PC-3 (cell line): Measurements from ENCODE around the gene ENG. TPM values are rescaled to one million over a fixed set of nuclear protein-coding genes. Genes with fewer than 3 reads are reported as not detected.

ENCODE experiments used
- ATAC-seq: fragments of 200-7000 bp; cut with Tn5 transposase; 2 replicates; pipeline ENCODE4 v1.9.1; 2020; ENCODE audit warnings: mild to moderate bottlenecking, moderate library complexity
- Bru-seq: library from RNA; stranded (reverse); fragments of 400-500 nt; gene quantifications from one replicate; lab custom pipeline; 2021; lab: Mats Ljungman, UMichigan
- BruChase-seq, 2 experiments: library from RNA; stranded (reverse); fragments of 400-500 nt; gene quantifications; one replicate each; lab custom pipeline; 2021; lab: Mats Ljungman, UMichigan
- BruUV-seq: library from RNA; stranded (reverse); fragments of 400-500 nt; replicated peaks from 2 replicates; lab custom pipeline; 2021; lab: Mats Ljungman, UMichigan
- CTCF ChIA-PET: fragments of 300-600 bp; sonication (Branson Sonifier 250); formaldehyde crosslinking; loops from one replicate; lab custom pipeline; 2022; ENCODE audit warnings: antibody characterized with exemption; lab: Charles Lee
- POLR2A ChIA-PET: fragments of 300-600 bp; sonication (Branson Sonifier 250); formaldehyde crosslinking; loops from one replicate; lab custom pipeline; 2022; ENCODE audit warnings: antibody characterized with exemption; ENCODE audit not compliant: unreplicated experiment; lab: Charles Lee
- DNase-seq: peaks from one replicate; pipeline ENCODE4 v3.0.0-alpha.2; 2015
- H2AFZ ChIP-seq: fragments of 300-600 bp; sonication (generic); 2 replicates; pipeline ENCODE4 v1.6.0; 2016; ENCODE audit warnings: antibody characterized with exemption, low read length
- H3F3A ChIP-seq: fragments of 300-600 bp; sonication (generic); one replicate; pipeline ENCODE4 v1.6.0; 2017; ENCODE audit warnings: antibody characterized with exemption, low read length, control low read depth, mild to moderate bottlenecking; ENCODE audit not compliant: unreplicated experiment
- H3K27ac ChIP-seq: fragments of 300-600 bp; sonication (generic); 2 replicates; pipeline ENCODE4 v1.5.1; 2016; ENCODE audit warnings: mild to moderate bottlenecking, low read length
- H3K27me3 ChIP-seq: fragments of 300-600 bp; sonication (generic); 2 replicates; pipeline ENCODE4 v1.6.1; 2016; ENCODE audit warnings: low read length, mixed read lengths
- H3K36me3 ChIP-seq: fragments of 300-600 bp; sonication (generic); 2 replicates; pipeline ENCODE4 v1.6.1; 2016; ENCODE audit warnings: low read depth, mixed run types, low read length, mixed read lengths
- H3K4me1 ChIP-seq: fragments of 300-600 bp; sonication (generic); 2 replicates; pipeline ENCODE4 v1.5.1; 2016; ENCODE audit warnings: low read length; ENCODE audit not compliant: insufficient read depth
- H3K4me2 ChIP-seq: fragments of 300-600 bp; sonication (generic); 2 replicates; pipeline ENCODE4 v1.6.0; 2016; ENCODE audit warnings: low read length
- H3K4me3 ChIP-seq: fragments of 300-600 bp; sonication (generic); 2 replicates; pipeline ENCODE4 v1.5.1; 2016; ENCODE audit warnings: mild to moderate bottlenecking, low read length, mixed read lengths
- H3K79me2 ChIP-seq: fragments of 300-600 bp; sonication (generic); 2 replicates; pipeline ENCODE4 v1.6.1; 2017; ENCODE audit warnings: low read length, mixed read lengths
- H3K9ac ChIP-seq: fragments of 300-600 bp; sonication (generic); 2 replicates; pipeline ENCODE4 v1.6.0; 2016; ENCODE audit warnings: mild to moderate bottlenecking, low read length
- H3K9me2 ChIP-seq: fragments of 300-600 bp; sonication (generic); replicated peaks from 2 replicates; pipeline ENCODE4 v1.6.1; 2016; ENCODE audit warnings: mixed run types, low read length, mixed read lengths
- H3K9me3 ChIP-seq: fragments of 300-600 bp; sonication (generic); 2 replicates; pipeline ENCODE4 v1.6.1; 2016; ENCODE audit warnings: low read length, mixed read lengths
- H4K20me1 ChIP-seq: fragments of 300-600 bp; sonication (generic); 2 replicates; pipeline ENCODE4 v1.6.1; 2016; ENCODE audit warnings: low read length, mixed read lengths
- CTCF ChIP-seq: fragments of 300-600 bp; sonication (generic); conservative IDR thresholded peaks from 2 replicates; pipeline ENCODE4 v1.5.1; 2017; ENCODE audit warnings: antibody characterized with exemption, low read depth, mild to moderate bottlenecking, low read length
- EZH2 ChIP-seq: fragments of 300-600 bp; sonication (generic); IDR thresholded peaks from one replicate; pipeline ENCODE4 v1.6.1; 2017; ENCODE audit warnings: antibody characterized with exemption, mild to moderate bottlenecking, low read length; ENCODE audit not compliant: unreplicated experiment
- EZH2phosphoT487 ChIP-seq: fragments of 300-600 bp; sonication (generic); IDR thresholded peaks from 2 replicates; pipeline ENCODE4 v1.6.1; 2018; ENCODE audit warnings: mild to moderate bottlenecking, antibody characterized with exemption, low read length, borderline replicate concordance
- intact Hi-C: fragments of 100-400 bp; cut with micrococcal nuclease; formaldehyde crosslinking; loops from 2 replicates; pipeline ENCODE4 v1.9.0; 2023
- long read RNA-seq: library from polyadenylated mRNA; unstranded; transcript quantifications from one replicate; pipeline ENCODE4 v2.0.0, GENCODE V29; 2021; ENCODE audit not compliant: unreplicated experiment
- total RNA-seq: library from RNA; depleted of rRNA; stranded (reverse); fragments of >200 nt; gene quantifications from 2 replicates; pipeline ENCODE4 v1.2.3, GENCODE V29; 2014; rRNA removed

The ENG gene
- total RNA-seq (1.1 and 1.2 TPM in 2 replicates), Bru-seq, nascent RNA (percentile 23 among the genes with signal in this experiment), BruChase-seq, experiment 1, labeled RNA remaining after a 6-hour chase (percentile 25 among the genes with signal in this experiment), BruChase-seq, experiment 2, labeled RNA remaining after a 2-hour chase (percentile 21 among the genes with signal in this experiment)
- long read RNA-seq, transcript ENG-202 (15 exons, 3,048 nt), result major isoform, 10 of 17 reads
- long read RNA-seq, partial matches to known transcripts, result 4 of 17 reads
- long read RNA-seq, other reads (novel, unspliced or antisense), result 3 of 17 reads

GRCh38 chr9:127854184-127854806 is at the start of gene ENG:
TSS of gene ENG (minus strand) at chr9:127854658. CDS start at chr9:127854355, 303 bp downstream.
- ATAC-seq (peak; percentile 62), DNase-seq (no peak)
- H3K9me3 ChIP-seq, result 0 out of 2 replicates have a peak, but pooled peaks cover 3% of the 10 kb centered on the region
- no peaks in the 10 kb centered on the region for H3K79me2 ChIP-seq
- no peaks in the 10 kb centered on the region for H3K27me3 ChIP-seq
- H2AFZ ChIP-seq, result no peak within 1 kb of the TSS
- H3K9me2 ChIP-seq, result no peaks in the 10 kb centered on the region
- H3K9ac ChIP-seq, result no peak within 1 kb of the TSS
- H3K4me2 ChIP-seq, result peak within 1 kb of the TSS; percentile 22; the same call in 1 of the 2 replicates
- no peaks in the 10 kb centered on the region for H3K4me1 ChIP-seq
- no TSS peak for BruUV-seq
- H3K36me3 ChIP-seq, result no peaks in the 10 kb centered on the region
- H3K4me3 ChIP-seq, result no peak within 1 kb of the TSS
- POLR2A ChIA-PET, result interaction anchor here (0.5 kb wide), 1 partner anchor 62 kb away, joined by 3 read pairs; the partner anchor contains the start of gene ST6GALNAC4
- no peak within 1 kb of the TSS for H3K27ac ChIP-seq
- TF ChIP-seq EZH2 (no peak), CTCF (no peak), EZH2phosphoT487 (no peak)
- no peaks in the 10 kb centered on the region for H4K20me1 ChIP-seq
- intact Hi-C loops, result no loop called here
- no peaks in the 10 kb centered on the region for H3F3A ChIP-seq
- CTCF ChIA-PET, result no interaction called here

GRCh38 chr9:127903557-127904475 is 49.4 kb upstream of the ENG start:
- ATAC-seq (no peak), DNase-seq (no peak)
- intact Hi-C loops, result no loop called here
- H3K27ac ChIP-seq, result no peak overlapping the region
- POLR2A ChIA-PET, result no interaction called here
- no peak overlapping the region for H2AFZ ChIP-seq
- no peaks in the 10 kb centered on the region for H3K27me3 ChIP-seq
- no peaks in the 10 kb centered on the region for H3K79me2 ChIP-seq
- no peak overlapping the region for H3K9ac ChIP-seq
- no peaks in the 10 kb centered on the region for H3K9me2 ChIP-seq
- no TSS peak for BruUV-seq
- no peak overlapping the region for H3K4me3 ChIP-seq
- TF ChIP-seq CTCF (no peak), EZH2phosphoT487 (no peak), EZH2 (no peak)
- H3K4me1 ChIP-seq, result peaks cover 5% of the 10 kb centered on the region; the same call in 1 of the 2 replicates
- H3F3A ChIP-seq, result no peaks in the 10 kb centered on the region
- H3K4me2 ChIP-seq, result no peak overlapping the region
- H3K36me3 ChIP-seq, result no peaks in the 10 kb centered on the region
- H4K20me1 ChIP-seq, result no peaks in the 10 kb centered on the region
- no peaks in the 10 kb centered on the region for H3K9me3 ChIP-seq
- CTCF ChIA-PET, result no interaction called here
